ENCODE measurements around the gene COX19. TPM values are rescaled to one million over a fixed set of nuclear protein-coding genes. Genes with fewer than 3 reads are reported as not detected.
"Not testable (repeated sequence)": the region's sequence is repeated elsewhere in the genome, so short reads cannot be mapped to it uniquely, and the experiment has no call there.

COX19 gene
- total RNA-seq, 1 experiment from 2014 or later, result 10.2 TPM

DNA sequence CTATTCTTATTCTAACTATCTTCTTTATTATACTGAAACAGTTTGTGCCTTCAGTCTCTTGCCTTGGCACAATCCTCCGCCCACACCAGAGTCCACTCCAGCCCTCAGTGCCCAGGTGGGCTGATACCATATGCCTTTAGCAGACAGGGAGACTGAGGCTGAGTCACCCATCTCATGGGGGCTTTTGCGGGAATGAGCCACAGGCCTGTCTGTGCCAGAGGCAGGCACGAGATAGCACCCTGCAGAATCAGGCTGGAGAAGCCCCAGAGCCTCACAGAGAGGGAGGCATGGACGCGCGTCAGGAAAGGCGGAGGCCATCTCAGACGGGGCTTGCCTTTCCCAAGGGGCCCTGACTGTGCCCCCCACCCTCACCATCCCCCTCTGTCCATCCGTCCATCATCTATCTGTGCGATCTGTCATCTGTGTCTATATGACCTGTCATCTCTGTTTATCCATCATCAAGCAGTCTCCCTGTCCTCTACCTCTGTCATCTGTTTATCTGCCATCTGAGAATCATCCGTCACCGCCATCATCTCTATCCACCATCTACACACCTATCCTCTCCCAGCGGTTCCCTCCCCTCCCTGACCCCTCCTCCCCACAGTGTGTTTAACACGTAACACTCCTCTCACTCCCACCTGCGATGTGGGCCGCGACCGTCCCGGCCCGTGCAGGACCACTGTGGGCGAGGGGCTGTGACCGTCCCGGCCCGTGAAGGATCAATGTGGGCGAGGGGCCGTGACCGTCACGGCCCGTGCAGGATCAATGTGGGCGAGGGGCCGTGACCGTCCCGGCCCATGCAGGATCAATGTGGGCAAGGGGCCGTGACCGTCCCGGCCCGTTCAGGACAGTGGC is 13.6 kb downstream of the COX19 start:
- no peak for DNase-seq (ENCODE audit: low spot score)

DNA sequence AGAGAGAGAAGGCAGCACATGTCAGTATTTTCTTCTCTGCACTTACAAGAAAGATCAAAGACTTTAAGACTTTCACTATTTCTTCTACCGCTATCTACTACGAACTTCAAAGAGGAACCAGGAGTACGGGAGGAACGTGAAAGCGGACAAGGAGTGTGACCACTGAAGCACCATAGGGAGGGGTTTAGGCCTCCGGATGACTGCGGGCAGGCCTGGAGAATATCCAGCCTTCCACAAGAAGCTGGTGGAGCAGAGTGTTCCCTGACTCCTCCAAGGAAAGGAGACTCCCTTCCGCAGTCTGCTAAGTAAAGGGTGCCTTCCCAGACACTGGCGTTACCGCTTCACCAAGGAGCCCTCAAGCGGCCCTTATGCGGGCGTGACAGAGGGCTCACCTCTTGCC is 14.4 kb downstream of the COX19 start:
- DNase-seq (ENCODE audit: low spot score), result not testable (repeated sequence)

DNA sequence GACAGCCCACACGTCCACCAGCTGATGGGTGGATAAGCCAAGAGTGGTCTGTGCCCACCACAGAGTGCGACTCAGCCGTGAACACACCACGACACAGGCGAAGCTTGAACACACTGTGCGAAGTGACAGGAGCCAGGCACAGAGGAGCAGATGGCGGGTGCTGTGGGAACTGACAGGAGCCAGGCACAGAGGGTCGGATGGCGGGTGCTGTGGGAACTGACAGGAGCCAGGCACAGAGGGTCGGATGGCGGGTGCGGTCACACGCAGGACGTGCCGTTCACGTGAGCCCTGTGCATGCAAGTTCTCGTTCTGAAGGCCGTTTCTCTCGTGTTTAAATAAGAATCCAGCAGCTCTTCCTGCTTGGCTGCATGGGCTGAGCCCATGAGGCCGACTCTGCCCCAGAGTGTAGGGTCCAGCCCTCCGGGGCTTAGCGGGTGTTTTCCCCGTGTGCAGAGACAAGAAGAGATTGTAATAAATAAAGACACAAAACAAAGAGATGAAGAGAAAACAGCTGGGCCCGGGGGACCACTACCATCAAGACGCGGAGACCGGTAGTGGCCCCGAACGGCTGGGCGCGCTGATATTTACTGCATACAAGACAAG is 15.0 kb downstream of the COX19 start:
- DNase-seq (ENCODE audit: low spot score), result no peak

DNA sequence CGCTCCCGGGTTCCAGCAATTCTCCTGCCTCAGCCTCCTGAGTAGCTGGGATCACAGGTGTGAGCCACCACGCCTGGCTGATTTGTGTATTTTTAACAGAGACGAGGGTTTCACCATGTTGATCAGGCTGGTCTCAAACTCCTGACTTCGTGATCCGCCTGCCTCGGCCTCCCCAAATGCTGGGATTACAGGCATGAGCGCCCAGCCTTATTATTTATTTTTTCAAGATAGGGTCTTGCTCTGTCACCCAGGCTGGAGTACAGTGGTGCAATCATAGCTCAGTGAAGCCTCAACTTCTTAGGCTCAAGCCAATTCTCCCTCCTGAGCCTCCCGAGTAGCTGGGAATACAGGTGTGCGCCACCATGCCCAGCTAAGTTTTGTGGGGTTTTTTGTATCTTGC is 15.6 kb downstream of the COX19 start:
- DNase-seq (ENCODE audit: low spot score), result not testable (repeated sequence)

DNA sequence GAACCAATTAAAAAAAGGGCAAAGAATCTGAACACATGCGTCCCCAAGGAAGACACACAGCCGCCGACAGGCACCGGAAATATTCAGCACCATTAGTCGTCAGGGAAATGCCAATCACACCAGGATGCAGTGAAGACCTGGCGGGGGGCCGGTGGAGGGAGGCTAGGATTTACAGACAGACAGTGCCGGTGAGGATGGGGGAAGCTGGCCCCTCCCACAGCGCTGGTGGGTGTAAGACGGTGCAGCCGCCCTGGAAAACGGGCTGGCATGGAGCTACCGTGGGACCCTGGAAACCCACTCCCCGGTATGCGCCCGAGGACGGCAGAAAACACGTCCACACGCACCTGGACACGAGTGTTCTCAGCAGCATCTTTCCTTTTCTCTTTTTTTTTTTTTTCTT is 16.1 kb downstream of the COX19 start:
- no peak for DNase-seq (ENCODE audit: low spot score)

DNA sequence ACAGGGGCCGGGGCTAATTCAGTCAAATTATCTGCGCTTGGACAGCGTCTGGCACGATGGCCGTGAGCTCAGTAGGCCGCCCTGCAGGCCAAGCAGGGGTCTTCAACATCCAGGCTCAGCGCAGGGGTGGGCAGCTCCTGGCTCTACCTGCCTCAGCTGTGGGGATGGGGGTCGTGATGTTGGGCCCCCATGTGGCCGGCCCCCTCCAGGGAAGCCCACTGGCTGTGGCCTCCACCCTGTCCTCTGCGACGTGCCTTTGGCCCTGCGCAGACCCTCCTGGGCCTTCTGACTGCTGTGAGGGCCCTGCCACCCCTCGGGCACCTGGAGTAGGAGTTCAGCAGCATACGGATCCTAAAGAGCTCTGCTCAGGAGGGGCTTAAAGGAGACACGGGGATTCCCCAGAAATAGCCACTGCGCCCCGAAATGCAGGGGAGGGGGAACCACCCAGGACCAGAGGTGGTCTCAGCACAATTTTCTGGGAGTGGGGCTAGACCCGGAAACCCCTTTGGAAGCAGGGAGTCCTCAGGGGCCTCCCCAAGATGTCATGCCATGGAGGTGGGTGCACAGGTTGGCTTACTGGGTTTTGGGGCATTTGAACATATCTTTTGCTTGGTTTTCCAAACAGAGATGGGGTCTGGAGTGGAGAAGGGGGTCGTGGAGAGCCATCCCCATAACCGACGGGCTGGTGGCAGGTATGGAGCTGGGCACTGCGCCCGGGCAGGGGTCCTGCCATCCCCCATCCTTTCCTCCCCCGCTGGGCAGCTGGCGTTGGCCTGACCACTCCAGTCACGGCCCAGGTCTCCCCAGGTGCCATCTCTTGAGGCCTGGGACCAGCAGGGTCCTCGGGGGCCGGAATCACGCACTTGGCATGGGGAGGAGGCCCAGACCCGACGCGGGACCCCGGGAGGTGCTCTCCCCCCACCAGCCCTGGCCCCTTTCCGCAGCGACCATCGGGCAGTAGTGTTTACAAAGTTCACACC is 16.8 kb downstream of the COX19 start:
- no peak for DNase-seq (ENCODE audit: low spot score)

DNA sequence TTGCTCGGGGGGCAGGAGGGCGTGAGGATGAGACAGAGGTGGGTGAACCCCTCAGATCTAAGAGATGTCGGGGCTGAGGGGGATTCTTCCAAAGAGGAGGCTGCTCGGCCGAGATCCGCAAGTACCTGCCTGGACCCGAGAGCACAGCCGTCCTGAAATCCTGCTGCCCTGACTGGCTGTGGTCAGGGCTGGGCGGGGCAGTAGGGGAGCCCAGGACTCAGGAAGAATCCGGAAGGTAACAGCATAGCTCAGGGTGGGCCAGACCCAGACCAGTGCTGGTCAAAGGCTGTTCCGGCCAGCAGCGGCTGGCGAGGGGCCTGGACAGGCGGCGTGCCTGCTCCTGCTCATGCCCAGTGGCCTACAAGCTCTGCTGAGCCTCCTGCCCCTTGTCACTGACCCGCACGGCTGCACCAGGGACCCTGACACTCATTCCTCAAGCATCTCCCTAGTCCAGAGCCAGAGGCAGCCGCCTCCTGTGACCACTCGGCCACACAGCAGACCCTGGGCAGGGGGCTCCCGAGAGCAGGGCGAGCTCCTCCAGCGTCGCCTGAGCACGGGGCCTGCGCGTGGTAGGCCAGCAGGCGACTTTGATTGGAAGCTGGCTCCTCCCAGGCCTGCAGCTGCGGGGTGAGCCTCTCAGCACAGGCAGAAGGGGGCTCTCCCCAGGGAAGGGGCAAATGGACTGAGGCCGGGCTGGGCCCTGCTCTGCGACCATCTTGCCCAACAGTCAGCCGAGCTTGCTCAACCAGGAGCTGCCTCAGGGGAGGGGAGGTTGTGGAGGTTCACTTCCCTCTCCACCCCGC is 17.7 kb downstream of the COX19 start:
- DNase-seq (ENCODE audit: low spot score), result no peak

DNA sequence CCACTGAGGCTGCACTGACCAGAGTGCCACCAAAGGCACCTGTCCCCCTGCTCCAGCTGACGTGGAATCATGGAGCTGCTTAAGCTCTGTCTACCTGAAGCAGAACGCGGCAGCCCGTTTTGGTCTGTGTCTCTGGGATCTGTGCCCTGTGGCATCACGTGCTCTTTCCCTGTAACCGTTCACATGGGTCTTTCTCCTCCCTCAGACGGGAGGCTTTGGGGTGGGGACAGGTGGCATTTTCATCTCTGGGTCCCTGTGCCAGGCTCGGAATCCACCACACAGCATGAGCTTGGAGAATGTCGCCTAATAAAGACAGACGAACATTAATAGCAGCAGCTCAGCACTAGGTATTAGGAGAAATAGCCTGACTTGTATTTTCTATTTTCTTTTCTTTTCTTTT is 19.3 kb downstream of the COX19 start:
- DNase-seq (ENCODE audit: low spot score), result no peak

DNA sequence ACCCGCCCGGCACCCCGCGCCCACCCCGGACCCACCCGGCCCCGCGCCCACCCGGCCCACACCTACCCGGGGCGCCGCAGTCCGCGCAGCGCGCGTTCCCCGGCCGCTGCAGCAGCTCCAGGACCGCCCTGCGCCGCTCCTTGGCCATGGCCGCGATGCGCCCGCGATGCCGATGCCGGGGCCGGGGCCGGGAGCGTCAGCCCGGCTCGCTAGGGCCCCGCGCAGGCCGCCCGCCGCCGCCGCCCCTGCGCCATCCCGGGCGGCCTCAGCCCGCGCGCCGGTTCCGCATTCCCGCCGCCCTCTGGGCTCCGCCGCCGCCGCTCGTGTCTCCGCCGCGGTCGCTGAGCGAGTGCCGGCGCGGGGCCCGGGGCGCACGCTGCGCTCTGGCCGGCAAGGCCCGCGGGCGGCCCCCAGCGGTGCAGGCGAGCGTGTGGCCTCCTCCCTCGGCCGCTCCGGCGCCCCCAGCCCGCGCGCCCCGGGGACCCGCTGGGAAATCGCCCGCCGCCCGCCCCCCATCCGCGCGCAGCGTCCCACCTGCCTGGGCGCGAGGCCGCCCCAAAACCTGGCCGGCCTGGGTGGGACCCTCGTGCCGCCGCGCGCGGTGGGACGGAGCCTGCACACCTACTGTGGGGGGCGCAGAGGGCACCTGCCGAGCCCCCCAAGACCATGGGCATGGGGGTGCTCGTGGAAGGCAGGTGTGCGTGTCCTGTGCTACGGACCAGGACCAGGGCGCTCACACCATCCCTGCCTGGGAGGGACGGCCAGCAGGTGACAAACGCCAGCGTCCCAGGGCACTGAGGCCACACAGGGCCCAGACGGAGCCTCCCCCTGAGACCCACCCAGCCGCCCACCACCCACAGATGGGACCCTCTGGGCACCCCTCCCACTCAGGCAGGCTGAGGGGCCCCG is 20.8 kb downstream of the COX19 start, which contains the start of gene ADAP1:
Gene ADAP1 (minus strand): TSS at position 351 of the 909 bp plus-strand sequence. CDS start 203 bp downstream, at position 148.
- DNase-seq (ENCODE audit: low spot score), result no peak

DNA sequence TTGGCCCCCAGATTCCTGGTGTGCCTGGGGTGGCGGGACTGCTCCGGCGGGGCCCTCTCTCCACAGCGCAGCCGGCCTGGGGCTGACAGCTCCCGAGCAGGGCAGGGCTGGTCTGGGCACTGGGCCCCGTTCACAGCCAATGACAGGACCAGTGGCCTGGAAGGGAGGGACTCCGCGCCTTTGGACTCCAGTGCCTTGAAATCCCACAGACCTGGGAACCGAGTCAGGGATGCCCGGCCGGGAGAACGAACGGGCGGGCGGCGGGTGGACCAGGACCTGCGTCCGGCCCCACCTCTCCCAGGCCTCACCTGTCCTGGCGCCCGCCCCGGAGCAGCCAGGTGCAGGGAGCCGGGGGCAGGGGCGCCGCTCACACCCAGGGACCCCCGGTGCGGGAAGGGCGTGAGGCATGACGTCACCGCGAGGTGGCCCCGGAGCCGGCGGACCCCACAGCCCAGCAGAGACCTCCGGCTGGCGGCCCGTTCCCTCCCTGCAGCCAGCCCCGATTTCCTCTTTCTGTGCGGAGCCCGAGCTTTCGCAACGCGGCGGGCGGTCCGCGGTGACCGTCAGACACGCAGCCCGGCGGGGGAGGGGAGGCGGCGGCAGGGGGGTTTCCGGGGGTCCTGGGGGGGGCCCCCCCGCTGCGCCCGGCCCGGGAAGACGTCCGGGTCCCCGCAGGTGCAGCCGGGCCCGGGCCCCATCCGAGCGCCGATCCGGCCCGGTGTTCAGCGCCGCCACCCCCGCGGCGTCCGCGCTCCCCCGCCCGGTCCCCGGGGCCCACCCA is 21.6 kb downstream of the COX19 start:
- no peak for DNase-seq (ENCODE audit: low spot score)

DNA sequence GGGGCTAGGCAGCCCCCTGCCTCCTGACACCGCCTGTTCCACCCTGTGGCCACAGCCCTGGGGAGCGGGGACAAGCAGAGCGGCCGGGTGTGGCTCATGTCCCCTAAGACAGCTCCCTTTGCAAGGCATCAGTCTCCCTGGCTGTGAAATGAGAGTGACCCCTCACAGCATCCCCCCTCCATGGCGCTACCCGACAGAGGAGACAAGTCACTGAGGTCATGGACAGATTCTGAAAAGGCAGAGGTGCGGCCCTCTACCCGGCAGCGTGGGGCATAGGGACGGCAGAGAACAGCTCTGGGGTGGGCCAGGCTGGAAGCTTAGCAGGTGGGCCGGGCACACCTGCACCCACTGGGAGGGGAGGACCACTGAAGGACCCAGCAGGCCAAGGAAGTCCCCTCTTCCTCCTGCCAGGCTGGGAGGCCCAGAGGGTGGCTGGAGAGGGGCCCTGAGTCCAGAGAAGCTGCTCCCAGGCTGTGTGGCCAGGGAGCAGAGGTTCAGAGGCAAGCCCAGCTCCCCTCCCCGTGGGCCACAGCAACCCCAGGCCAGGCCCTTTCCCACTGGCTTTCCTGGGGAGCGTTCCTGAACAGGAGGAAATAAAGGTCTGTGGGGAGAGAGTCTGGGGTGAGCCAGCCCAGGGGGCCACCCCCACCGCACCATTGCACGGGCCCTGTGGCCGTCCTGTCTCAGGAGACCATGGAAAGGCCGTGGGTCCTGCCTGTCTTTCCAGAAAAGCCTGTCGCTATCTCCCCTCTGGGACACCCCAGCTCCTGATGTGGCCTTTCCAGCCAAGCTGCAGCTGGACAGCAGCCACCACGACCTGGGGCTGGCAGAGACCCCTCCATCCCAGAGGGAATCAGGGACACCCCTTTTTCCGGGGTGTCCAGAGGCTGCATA is 22.6 kb downstream of the COX19 start:
- no peak for DNase-seq (ENCODE audit: low spot score)

DNA sequence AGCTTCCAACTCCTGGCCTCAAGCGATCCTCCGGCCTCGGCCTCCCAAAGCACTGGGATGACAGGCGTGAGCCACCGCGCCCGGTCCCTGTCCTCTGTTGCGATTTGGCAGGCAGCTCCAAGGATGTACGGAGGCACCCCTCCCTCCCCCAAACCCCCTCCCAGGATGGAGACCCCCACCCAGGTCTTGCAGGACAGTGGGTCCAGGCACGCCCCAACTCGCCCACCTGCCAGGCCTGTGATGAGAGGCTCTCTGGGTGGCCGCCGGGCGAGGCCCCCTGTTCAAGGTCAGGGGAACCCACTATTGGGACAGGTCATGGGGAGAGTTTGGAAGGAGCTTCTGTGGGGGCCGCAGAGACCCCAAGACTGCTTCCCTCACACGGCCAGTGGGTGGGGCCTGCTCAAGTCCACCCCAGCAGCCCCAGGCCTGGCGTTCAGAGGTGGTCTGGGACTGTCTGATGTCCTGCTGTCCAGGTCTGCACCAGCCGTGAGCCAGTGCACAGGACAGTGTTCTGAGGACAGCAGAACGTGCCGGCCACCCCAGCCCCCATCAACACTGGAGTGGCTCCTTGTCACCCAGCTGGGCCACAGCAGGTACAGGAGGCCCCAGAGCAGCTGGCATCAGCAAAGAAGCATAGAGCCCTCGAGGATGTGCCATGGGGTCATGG is 23.3 kb downstream of the COX19 start:
- no peak for DNase-seq (ENCODE audit: low spot score)

DNA sequence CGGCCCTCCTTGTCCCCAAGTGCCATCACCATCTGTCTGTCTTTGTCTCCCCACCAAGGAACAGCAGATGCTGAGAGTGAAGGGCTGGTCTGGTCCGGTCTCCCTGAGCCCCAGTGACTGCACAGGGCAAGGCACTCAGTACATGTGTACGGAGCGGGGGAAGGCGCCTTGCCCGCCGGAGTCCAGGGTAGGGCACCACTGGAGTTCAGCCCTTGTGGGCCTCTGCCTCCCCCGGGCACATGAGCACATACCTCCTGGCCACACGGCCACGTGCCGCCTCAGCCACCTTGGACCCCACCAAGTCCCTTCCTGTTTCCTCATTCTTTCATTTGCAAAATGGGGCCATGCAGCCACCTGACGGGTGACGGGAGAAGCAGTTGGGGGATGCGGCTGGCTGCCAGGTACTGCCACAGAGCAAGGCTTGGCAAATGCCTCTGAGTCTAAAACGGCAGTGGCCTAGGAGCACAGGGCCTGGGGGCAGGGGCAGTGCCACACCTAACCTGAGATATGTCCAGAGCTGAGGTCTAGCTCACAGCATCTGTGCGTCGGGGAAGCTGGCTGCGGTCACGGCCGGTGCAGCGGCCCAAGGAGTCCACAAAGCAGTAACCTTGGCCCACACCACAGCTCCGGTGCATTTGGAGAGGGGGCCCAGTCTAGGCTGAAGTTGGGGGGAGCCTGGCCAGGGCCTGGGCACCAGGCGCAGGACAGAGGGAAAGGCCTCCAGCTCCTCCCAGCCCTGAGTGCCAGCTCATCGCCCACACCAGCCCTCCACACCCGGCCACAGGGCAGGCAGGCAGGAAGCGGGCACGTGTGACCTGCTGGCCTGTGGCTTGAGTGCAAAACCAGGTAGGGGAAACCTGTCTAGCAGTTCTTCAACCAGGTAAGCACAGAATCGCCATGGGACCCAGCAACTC is 26.1 kb downstream of the COX19 start:
- no peak for DNase-seq (ENCODE audit: low spot score)

DNA sequence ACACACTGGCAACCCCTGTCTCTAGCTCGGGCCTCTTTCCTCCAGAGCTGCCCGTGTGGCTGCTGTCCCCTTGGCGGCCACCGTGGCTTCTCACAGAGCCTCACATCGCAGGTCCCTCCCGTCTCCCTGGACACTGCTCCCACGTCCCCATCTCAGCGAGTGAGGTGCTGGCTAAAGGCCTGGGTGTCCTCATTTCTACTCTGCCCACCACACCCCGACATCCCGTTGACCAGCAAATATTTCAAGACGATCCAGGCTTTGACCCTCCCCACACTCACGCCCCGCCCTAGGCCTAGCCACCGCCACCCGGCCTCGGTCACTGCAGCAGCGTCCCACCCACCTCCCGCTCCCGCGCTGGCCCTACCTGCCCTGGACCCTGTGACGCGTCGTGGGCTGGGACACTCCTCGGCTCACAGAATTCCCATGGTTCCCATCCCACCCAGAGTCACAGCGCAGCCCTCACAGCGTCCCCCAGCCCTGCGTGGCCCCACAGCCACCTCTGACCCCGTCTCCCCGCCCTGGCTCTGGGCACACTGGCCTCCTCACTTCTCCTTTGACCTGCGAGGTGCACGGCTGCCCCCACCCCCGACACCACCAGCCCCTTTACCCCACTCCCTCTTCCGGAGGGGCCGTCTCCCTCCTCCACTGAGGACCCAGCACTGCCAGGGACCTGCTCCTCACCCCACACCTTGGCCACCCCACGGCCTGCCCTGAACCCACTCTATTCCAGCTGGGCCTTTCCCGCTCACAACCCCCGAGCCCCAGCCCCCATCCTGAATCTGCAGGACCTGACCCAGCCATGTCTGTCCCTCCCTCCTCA is 27.7 kb downstream of the COX19 start:
- DNase-seq (ENCODE audit: low spot score), result no peak

DNA sequence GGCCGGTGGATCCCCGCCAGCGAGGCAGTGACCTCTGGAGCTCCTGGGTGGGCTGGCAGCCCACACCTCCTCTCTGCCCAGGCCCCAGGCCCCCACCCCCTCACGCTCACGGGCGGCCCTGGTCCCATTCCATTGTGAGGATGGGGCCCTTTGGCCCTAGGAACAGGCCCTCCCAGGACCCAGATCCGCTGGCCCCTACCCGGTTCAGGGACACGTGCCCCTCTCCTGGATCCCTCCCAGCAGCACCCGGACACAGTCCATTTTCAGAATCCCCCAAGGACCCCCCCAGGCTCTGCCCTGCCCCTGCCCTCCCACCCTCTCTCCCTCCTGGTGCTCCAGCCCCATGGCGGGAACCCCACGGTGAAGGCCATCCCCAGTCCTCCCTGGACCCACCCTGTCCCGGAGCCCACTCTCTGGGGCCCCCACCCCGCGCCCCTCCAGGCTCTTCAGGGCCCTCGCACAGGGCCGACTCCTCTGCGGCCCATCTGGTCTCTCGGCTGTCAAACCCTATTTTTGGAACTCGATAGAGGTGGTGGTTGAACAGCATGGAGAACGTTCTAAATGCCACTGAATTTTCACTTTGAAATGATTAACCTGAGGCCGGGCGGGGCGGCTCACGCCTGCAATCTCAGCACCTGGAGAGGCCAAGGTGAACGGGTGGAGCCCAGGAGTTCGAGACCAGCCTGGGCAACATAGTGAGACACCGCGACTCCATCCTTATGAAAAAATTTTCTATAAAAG is 28.9 kb downstream of the COX19 start:
- DNase-seq (ENCODE audit: low spot score), result no peak

All from H4 (cell line).